ENCODE measurements around the gene RPL13. TPM values are rescaled to one million over a fixed set of nuclear protein-coding genes. Genes with fewer than 3 reads are reported as not detected.
A peak's percentile ranks its signal among the peaks of the same experiment; 100 is the strongest.

Gene RPL13
- total and polyA plus RNA-seq, 2 of the 13 experiments (the other 11 are each of a cell fraction or from before 2014, with no cell fraction given), result 2,988 to 4,411 TPM

DNA sequence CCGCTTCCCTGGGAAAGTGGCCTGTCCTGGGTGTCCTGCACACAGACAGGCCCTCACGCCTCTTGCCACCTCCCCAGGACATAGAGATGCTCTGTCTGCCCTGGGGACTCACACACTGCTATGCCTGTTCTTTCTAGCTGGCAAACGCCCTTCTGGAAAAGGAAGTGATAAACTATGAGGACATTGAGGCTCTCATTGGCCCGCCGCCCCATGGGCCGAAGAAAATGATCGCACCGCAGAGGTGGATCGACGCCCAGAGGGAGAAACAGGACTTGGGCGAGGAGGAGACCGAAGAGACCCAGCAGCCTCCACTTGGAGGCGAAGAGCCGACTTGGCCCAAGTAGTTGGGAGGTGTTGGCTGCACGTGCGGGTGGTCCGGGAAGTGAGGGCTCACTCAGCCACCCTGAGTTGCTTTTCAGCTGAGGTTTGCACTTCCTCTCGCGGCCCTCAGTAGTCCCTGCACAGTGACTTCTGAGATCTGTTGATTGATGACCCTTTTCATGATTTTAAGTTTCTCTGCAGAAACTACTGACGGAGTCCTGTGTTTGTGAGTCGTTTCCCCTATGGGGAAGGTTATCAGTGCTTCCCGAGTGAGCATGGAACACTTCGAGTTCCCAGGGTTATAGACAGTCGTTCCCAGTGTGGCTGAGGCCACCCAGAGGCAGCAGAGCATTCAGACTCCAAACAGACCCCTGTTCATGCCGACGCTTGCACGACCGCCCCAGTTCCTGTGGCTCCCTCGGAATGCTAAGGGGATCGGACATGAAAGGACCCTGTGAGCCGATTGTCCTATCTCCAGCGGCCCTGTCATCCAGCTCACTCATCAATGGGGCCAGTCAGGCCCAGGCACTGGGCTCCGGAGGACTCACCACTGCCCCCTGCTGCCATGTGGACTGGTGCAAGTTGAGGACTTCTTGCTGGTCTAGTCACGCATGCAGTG is 3.5 kb upstream of the RPL13 start (continued):
- TF ChIP-seq NCOA5 (CRISPR knock-in tag; IDR thresholded peaks at IDR 0.05), result no peak
- TF ChIP-seq ATF7-NPFF (CRISPR knock-in tag; IDR thresholded peaks at IDR 0.05; ENCODE audit: low read depth), result 0 out of 2 replicates have a peak, but pooled peaks have one; percentile 42
- TF ChIP-seq, protein P1, sequence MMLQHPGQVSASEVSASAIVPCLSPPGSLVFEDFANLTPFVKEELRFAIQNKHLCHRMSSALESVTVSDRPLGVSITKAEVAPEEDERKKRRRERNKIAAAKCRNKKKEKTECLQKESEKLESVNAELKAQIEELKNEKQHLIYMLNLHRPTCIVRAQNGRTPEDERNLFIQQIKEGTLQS (CRISPR knock-in tag; IDR thresholded peaks at IDR 0.05), result no peak
- no peak for TF ChIP-seq CREM (IDR thresholded peaks at IDR 0.05)
- TF ChIP-seq CREM (CRISPR knock-in tag; IDR thresholded peaks at IDR 0.05), result no peak
- no peak for TF ChIP-seq ARHGAP35 (CRISPR knock-in tag; IDR thresholded peaks at IDR 0.05; ENCODE audit: borderline replicate concordance)
- TF ChIP-seq ZNF672 (CRISPR knock-in tag; IDR thresholded peaks at IDR 0.05), result no peak
- TF ChIP-seq, protein P2, sequence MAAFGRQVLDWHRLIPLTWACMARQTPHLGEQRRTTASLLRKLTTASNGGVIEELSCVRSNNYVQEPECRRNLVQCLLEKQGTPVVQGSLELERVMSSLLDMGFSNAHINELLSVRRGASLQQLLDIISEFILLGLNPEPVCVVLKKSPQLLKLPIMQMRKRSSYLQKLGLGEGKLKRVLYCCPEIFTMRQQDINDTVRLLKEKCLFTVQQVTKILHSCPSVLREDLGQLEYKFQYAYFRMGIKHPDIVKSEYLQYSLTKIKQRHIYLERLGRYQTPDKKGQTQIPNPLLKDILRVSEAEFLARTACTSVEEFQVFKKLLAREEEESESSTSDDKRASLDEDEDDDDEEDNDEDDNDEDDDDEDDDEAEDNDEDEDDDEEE (CRISPR knock-in tag; IDR thresholded peaks at IDR 0.05), result no peak
- TF ChIP-seq ZNF143 (CRISPR knock-in tag; IDR thresholded peaks at IDR 0.05), result peak; percentile 56
- no peak for TF ChIP-seq NR1H2 (CRISPR knock-in tag; IDR thresholded peaks at IDR 0.05; ENCODE audit: borderline replicate concordance, low read depth)
- TF ChIP-seq, protein P3, sequence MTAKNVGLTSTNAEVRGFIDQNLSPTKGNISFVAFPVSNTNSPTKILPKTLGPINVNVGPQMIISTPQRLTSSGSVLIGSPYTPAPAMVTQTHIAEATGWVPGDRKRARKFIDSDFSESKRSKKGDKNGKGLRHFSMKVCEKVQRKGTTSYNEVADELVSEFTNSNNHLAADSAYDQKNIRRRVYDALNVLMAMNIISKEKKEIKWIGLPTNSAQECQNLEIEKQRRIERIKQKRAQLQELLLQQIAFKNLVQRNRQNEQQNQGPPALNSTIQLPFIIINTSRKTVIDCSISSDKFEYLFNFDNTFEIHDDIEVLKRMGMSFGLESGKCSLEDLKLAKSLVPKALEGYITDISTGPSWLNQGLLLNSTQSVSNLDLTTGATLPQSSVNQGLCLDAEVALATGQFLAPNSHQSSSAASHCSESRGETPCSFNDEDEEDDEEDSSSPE (CRISPR knock-in tag; IDR thresholded peaks at IDR 0.05), result no peak
- peak; percentile 97 for TF ChIP-seq XRCC5 (optimal IDR thresholded peaks at IDR 0.05; ENCODE audit: low read length)
- TF ChIP-seq ETV5 (CRISPR knock-in tag; IDR thresholded peaks at IDR 0.05; ENCODE audit: borderline replicate concordance), result peak; percentile 35; the same call in 1 of the 2 replicates
- TF ChIP-seq SMAD3 (CRISPR knock-in tag; IDR thresholded peaks at IDR 0.05), result no peak
- TF ChIP-seq RARA (CRISPR knock-in tag; IDR thresholded peaks at IDR 0.05), result peak; percentile 12; the same call in 1 of the 2 replicates
